ENCODE measurements around the gene TAL1. TPM values are rescaled to one million over a fixed set of nuclear protein-coding genes. Genes with fewer than 3 reads are reported as not detected.

TAL1 gene
- total RNA-seq, 2 experiments from 2014 or later = not detected

- ChIA-PET POLR2A (no interaction called here), CTCF (interaction anchor here (2.0 kb wide), 1 partner anchor 26 kb away, joined by 6 read pairs; no protein-coding TSS in a partner anchor)
- H3K4me3 Mint-ChIP-seq = no peak overlapping the region
- H3K4me1 Mint-ChIP-seq (ENCODE audit: low read depth) = no peaks in the 10 kb centered on the region
- no peak for DNase-seq
- intact Hi-C loops (cut with micrococcal nuclease) = no loop called here
- no peak overlapping the region for H3K27ac Mint-ChIP-seq
- TF ChIP-seq CTCF (IDR thresholded peaks at IDR 0.05) = no peak
- no peaks in the 10 kb centered on the region for H3K36me3 Mint-ChIP-seq (ENCODE audit: low read depth)
- H3K27me3 Mint-ChIP-seq = peaks cover 7% of the 10 kb centered on the region
- ATAC-seq = no peak
- H3K9me3 Mint-ChIP-seq = no peaks in the 10 kb centered on the region
Measured at GRCh38 chr1:47219001-47219400, 13.0 kb downstream of the TAL1 start.

GRCh38 chr1:47216278-47217059 lies 15.6 kb downstream of the TAL1 start:
- Mint-ChIP-seq H3K36me3 (ENCODE audit: low read depth) (no peaks in the 10 kb centered on the region), H3K27ac (no peak overlapping the region), H3K27me3 (peaks cover 7% of the 10 kb centered on the region), H3K4me1 (ENCODE audit: low read depth) (no peaks in the 10 kb centered on the region), H3K9me3 (no peaks in the 10 kb centered on the region), H3K4me3 (no peak overlapping the region)
- intact Hi-C loops (cut with micrococcal nuclease) = no loop called here
- no peak for DNase-seq
- ATAC-seq = no peak
- no peak for TF ChIP-seq CTCF (IDR thresholded peaks at IDR 0.05)
- POLR2A ChIA-PET = no interaction called here
- CTCF ChIA-PET = no interaction called here

- intact Hi-C loops (cut with micrococcal nuclease) = no loop called here
- POLR2A ChIA-PET = no interaction called here
- Mint-ChIP-seq H3K4me1 (ENCODE audit: low read depth) (no peaks in the 10 kb centered on the region), H3K27me3 (peaks cover 3% of the 10 kb centered on the region), H3K36me3 (ENCODE audit: low read depth) (no peaks in the 10 kb centered on the region), H3K27ac (no peak overlapping the region), H3K4me3 (no peak overlapping the region), H3K9me3 (no peaks in the 10 kb centered on the region)
- no peak for DNase-seq
- no peak for TF ChIP-seq CTCF (IDR thresholded peaks at IDR 0.05)
- no peak for ATAC-seq
- CTCF ChIA-PET = interaction anchor here (1.6 kb wide), 1 partner anchor 23 kb away, joined by 5 read pairs; no protein-coding TSS in a partner anchor
Measured at GRCh38 chr1:47215713-47216112, 16.3 kb downstream of the TAL1 start.

GRCh38 chr1:47214549-47214948 lies 17.5 kb downstream of the TAL1 start:
- no peak overlapping the region for H3K27ac Mint-ChIP-seq
- no peak overlapping the region for H3K4me3 Mint-ChIP-seq
- intact Hi-C loops (cut with micrococcal nuclease) = no loop called here
- no peaks in the 10 kb centered on the region for H3K27me3 Mint-ChIP-seq
- POLR2A ChIA-PET = no interaction called here
- CTCF ChIA-PET = interaction anchor here (1.6 kb wide), 1 partner anchor 22 kb away, joined by 5 read pairs; no protein-coding TSS in a partner anchor
- H3K9me3 Mint-ChIP-seq = no peaks in the 10 kb centered on the region
- H3K36me3 Mint-ChIP-seq (ENCODE audit: low read depth) = no peaks in the 10 kb centered on the region
- no peak for ATAC-seq
- no peak for TF ChIP-seq CTCF (IDR thresholded peaks at IDR 0.05)
- no peak for DNase-seq
- no peaks in the 10 kb centered on the region for H3K4me1 Mint-ChIP-seq (ENCODE audit: low read depth)

GRCh38 chr1:47213230-47213963 lies 18.6 kb downstream of the TAL1 start:
- Mint-ChIP-seq H3K4me1 (ENCODE audit: low read depth) (no peaks in the 10 kb centered on the region), H3K9me3 (no peaks in the 10 kb centered on the region), H3K27ac (no peak overlapping the region), H3K4me3 (no peak overlapping the region), H3K36me3 (ENCODE audit: low read depth) (no peaks in the 10 kb centered on the region), H3K27me3 (no peaks in the 10 kb centered on the region)
- TF ChIP-seq CTCF (IDR thresholded peaks at IDR 0.05) = no peak
- CTCF ChIA-PET = interaction anchor here (1.3 kb wide), 1 partner anchor 8 kb away, joined by 3 read pairs; no protein-coding TSS in a partner anchor
- POLR2A ChIA-PET = interaction anchor here (1.1 kb wide), 1 partner anchor 12 kb away, joined by 3 read pairs; no protein-coding TSS in a partner anchor
- no peak for DNase-seq
- intact Hi-C loops (cut with micrococcal nuclease) = no loop called here
- no peak for ATAC-seq

Measured in activated CD8-positive, alpha-beta T cell treated with anti-CD3 and anti-CD28 coated beads for 36 hours (primary cell).